ENCODE measurements around the gene TEX28. TPM values are rescaled to one million over a fixed set of nuclear protein-coding genes. Genes with fewer than 3 reads are reported as not detected.

TEX28 gene
- total and polyA plus RNA-seq, 2 experiments from 2014 or later = not detected

- Histone ChIP-seq H3K4me3 (no peak overlapping the region), H3K4me1 (ENCODE audit: low read depth) (no peaks in the 10 kb centered on the region), H3K27ac (no peak overlapping the region), H3K36me3 (no peaks in the 10 kb centered on the region), H3K27me3 (no peaks in the 10 kb centered on the region), H3K9me3 (ENCODE audit: low read depth) (no peaks in the 10 kb centered on the region)
- DNase-seq (ENCODE audit: low read depth in 1 of 2, low spot score in 1 of 2) = no peak
- no peak for TF ChIP-seq CTCF (IDR thresholded peaks at IDR 0.05; ENCODE audit: low read depth, low read length)
These were observed 28.6 kb upstream of the TEX28 start for GRCh38 chrX:154323537-154323936.

DNA sequence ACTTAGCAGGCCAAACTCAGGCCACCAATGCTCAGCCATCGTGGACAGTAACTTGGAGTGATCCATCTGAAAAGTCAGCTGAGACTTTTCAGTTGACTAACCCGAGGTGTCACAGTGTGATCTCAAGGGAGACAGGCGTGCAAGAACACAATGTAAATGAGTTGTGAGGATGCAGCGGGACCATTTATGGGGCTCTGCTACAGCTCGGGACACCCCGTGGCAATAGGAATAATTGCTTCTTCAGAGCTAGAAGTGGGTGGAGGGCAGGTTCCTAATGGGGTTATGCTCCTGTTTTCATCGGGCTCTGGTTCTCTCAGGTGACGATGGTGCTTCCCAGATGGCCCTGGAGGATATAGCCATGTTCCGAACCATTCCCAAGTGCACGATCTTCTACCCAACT is 28.0 kb upstream of the TEX28 start:
- Histone ChIP-seq H3K36me3 (no peaks in the 10 kb centered on the region), H3K27ac (no peak overlapping the region), H3K9me3 (ENCODE audit: low read depth) (no peaks in the 10 kb centered on the region), H3K4me1 (ENCODE audit: low read depth) (no peaks in the 10 kb centered on the region), H3K27me3 (no peaks in the 10 kb centered on the region), H3K4me3 (no peak overlapping the region)
- DNase-seq (ENCODE audit: low read depth in 1 of 2, low spot score in 1 of 2) = no peak
- TF ChIP-seq CTCF (IDR thresholded peaks at IDR 0.05; ENCODE audit: low read depth, low read length) = no peak

DNA sequence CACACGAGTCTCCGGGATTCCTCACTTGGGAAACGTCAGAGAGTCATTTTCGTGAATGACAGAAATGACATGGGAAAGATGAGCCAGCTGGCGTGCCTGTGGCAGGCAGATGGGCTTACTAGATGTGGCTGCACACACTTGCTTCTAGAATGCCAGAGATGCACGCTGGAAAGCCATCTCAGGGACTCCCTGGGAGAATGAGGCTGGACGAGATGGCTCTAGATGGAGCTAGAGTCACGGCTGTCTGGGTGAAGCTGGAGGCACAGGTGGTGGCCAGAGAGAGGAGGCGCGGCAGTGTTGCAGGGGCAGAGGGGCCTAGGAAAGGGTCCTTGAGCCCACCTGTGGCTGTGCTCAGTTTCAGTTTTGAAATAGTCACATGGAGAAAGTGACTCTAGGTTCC is 26.7 kb upstream of the TEX28 start:
- H3K27me3 ChIP-seq = no peaks in the 10 kb centered on the region
- no peak for TF ChIP-seq CTCF (IDR thresholded peaks at IDR 0.05; ENCODE audit: low read depth, low read length)
- H3K9me3 ChIP-seq (ENCODE audit: low read depth) = no peaks in the 10 kb centered on the region
- no peaks in the 10 kb centered on the region for H3K36me3 ChIP-seq
- H3K27ac ChIP-seq = no peak overlapping the region
- DNase-seq (ENCODE audit: low read depth in 1 of 2, low spot score in 1 of 2) = peak in 1 of 2 donors; percentile 5
- H3K4me1 ChIP-seq (ENCODE audit: low read depth) = no peaks in the 10 kb centered on the region
- no peak overlapping the region for H3K4me3 ChIP-seq

DNA sequence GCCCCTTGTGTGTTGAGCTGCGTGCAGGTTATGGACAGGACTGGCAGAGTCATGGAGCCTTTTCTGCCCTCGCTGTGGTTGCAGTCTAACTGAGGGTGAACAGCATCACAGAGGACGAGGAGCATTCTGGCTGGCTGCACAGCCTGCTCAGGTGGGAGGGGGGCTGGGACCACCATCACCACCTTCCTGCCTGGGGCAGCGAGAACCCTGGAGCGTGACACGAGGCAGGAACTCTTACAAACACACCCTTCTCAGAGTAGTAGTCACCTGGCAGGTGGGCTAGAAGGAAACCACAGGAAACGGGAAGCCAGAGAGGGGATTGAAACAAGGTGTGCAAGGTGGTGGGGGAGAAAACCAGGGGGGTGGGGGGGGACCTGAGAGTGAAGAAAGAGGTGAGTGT is 26.2 kb upstream of the TEX28 start:
- H3K27ac ChIP-seq = no peak overlapping the region
- no peaks in the 10 kb centered on the region for H3K36me3 ChIP-seq
- no peaks in the 10 kb centered on the region for H3K9me3 ChIP-seq (ENCODE audit: low read depth)
- DNase-seq (ENCODE audit: low read depth in 1 of 2, low spot score in 1 of 2) = no peak
- no peak for TF ChIP-seq CTCF (IDR thresholded peaks at IDR 0.05; ENCODE audit: low read depth, low read length)
- no peaks in the 10 kb centered on the region for H3K4me1 ChIP-seq (ENCODE audit: low read depth)
- no peak overlapping the region for H3K4me3 ChIP-seq
- no peaks in the 10 kb centered on the region for H3K27me3 ChIP-seq

GRCh38 chrX:154320406-154320805 is 25.5 kb upstream of the TEX28 start:
- Histone ChIP-seq H3K4me3 (no peak overlapping the region), H3K9me3 (ENCODE audit: low read depth) (no peaks in the 10 kb centered on the region), H3K36me3 (no peaks in the 10 kb centered on the region), H3K27ac (no peak overlapping the region), H3K4me1 (ENCODE audit: low read depth) (no peaks in the 10 kb centered on the region), H3K27me3 (no peaks in the 10 kb centered on the region)
- DNase-seq (ENCODE audit: low read depth in 1 of 2, low spot score in 1 of 2) = no peak
- TF ChIP-seq CTCF (IDR thresholded peaks at IDR 0.05; ENCODE audit: low read depth, low read length) = no peak
